NB4 (cell line): ENCODE results near the gene MGMT.

ENCODE experiments used
- DNase-seq: peaks from one replicate; pipeline ENCODE4 v3.0.0; 2010; ENCODE audit warnings: low read depth
- H3K4me3 ChIP-seq: one replicate; pipeline ENCODE4 v1.5.1; 2011; ENCODE audit warnings: mild to moderate bottlenecking, low read depth, low read length, moderate library complexity
- MYC ChIP-seq: IDR thresholded peaks from 2 replicates; pipeline ENCODE4 v1.6.1; 2011; ENCODE audit warnings: low read depth, low read length
- POLR2A ChIP-seq: IDR thresholded peaks from 2 replicates; pipeline ENCODE4 v1.6.1; 2011; ENCODE audit warnings: mild to moderate bottlenecking; ENCODE audit not compliant: insufficient read length; ENCODE audit errors: extremely low read depth
- TF ChIP-seq, protein P1 (sequence below): IDR thresholded peaks from one replicate; pipeline ENCODE4 v1.5.1; 2012; ENCODE audit warnings: low read depth, low read length
- TF ChIP-seq, protein P2 (sequence below): IDR thresholded peaks from 2 replicates; pipeline ENCODE4 v1.6.1; 2011; ENCODE audit warnings: low read depth, low read length

MGMT gene

DNA sequence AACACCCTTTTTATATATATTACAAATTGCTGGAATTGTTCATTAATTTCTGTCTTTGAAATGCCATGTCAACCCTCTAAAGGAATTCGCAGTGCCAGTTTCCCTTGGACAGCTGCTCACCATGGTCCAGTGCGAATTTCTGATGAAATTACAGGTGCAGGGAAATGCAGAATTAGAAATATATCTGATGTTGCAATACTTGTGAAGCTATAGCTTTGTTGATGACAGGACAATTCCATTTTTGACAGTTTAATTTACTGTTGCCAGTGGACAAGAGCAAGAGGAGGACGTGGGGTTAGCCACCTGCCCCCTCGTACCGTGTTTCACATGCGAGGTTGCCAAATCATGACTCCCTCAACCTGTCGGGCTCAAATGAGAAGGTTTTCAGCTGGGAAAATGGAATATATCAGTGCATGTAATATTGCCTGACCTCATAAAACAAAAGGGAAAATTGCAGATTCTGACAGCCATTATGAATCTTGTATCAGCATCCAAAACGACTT lies 140.6 kb downstream of the MGMT start:
- no peak for DNase-seq
- no peak overlapping the region for H3K4me3 ChIP-seq
- TF ChIP-seq, protein P1, sequence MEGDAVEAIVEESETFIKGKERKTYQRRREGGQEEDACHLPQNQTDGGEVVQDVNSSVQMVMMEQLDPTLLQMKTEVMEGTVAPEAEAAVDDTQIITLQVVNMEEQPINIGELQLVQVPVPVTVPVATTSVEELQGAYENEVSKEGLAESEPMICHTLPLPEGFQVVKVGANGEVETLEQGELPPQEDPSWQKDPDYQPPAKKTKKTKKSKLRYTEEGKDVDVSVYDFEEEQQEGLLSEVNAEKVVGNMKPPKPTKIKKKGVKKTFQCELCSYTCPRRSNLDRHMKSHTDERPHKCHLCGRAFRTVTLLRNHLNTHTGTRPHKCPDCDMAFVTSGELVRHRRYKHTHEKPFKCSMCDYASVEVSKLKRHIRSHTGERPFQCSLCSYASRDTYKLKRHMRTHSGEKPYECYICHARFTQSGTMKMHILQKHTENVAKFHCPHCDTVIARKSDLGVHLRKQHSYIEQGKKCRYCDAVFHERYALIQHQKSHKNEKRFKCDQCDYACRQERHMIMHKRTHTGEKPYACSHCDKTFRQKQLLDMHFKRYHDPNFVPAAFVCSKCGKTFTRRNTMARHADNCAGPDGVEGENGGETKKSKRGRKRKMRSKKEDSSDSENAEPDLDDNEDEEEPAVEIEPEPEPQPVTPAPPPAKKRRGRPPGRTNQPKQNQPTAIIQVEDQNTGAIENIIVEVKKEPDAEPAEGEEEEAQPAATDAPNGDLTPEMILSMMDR = no peak
- no peak for TF ChIP-seq POLR2A
- TF ChIP-seq MYC = no peak
- TF ChIP-seq, protein P2, sequence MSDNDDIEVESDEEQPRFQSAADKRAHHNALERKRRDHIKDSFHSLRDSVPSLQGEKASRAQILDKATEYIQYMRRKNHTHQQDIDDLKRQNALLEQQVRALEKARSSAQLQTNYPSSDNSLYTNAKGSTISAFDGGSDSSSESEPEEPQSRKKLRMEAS = no peak

DNA sequence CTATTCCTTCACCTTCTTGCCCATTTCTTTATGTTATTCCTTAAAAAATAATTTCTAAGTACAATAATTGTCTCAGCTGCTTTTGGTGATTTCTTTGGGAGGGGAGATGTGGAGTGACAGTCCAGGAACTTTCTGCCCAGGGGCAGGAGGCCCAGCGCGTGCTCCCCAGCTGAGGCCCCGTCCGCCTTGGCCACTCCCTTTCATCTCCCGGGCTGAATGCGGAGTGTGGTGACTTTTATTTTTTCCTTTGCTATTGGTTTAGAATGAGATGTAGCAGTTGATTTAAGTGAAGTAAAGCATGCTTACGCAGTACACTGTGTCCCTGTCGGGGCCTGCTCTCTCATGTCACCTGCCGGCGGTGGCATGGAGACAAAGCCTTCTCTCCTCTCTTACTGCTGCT lies 141.6 kb downstream of the MGMT start:
- TF ChIP-seq, protein P2 = no peak
- TF ChIP-seq, protein P1 = no peak
- DNase-seq = no peak
- H3K4me3 ChIP-seq = no peak overlapping the region

DNA sequence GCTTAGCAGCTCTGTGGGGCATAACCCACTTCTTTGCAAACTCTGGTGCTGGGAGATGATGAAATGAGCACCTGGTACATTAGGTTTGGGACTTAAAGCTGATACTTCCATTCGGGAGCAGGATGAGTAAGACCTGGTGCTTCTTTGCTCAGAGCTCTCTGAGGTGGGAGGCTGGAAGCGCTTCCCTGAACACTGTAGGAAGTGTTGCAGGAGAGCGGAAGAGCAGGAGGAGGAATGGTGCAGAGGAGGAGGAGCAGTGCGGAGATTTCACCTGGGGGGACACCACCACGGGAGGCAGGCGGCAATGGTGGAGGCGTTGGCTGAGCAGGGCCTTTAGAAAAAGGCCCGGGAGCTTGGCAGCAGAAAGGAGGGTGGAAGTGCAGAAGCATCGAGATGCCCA lies 142.5 kb downstream of the MGMT start:
- TF ChIP-seq POLR2A = no peak
- TF ChIP-seq, protein P1 = no peak
- DNase-seq = no peak
- no peak overlapping the region for H3K4me3 ChIP-seq

DNA sequence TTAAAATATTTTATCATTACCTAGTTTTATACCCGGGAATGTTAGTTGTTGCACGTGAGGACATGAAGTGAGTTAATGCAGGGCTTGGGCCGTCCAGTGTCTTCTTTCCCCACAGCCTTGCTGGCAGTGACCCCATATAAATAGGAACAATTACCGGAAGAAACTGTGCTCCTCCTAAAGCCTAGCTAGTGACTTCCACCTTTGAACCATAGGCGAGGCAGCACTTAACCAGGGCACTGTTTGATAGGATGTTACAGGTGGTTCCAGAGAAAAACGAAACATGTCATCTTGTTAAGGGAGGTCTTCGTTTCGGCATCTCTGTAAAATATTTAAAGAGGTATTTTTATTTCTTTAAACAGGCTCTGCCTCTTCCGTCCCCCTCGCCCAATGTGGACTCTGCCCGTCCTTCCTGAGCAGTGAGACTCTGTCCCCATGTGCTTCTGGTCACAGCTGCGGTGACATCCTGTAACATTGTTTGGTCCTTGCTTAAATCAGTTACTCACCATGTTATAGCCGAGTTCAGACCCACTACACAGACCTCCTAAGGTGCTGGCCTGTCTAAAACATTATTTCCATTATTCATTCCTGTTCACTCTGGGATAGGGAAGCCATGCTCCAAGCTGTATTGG lies 145.6 kb downstream of the MGMT start:
- no peak for DNase-seq
- H3K4me3 ChIP-seq = no peak overlapping the region
- no peak for TF ChIP-seq POLR2A
- TF ChIP-seq, protein P1 = no peak
- no peak for TF ChIP-seq MYC
- TF ChIP-seq, protein P2 = no peak

DNA sequence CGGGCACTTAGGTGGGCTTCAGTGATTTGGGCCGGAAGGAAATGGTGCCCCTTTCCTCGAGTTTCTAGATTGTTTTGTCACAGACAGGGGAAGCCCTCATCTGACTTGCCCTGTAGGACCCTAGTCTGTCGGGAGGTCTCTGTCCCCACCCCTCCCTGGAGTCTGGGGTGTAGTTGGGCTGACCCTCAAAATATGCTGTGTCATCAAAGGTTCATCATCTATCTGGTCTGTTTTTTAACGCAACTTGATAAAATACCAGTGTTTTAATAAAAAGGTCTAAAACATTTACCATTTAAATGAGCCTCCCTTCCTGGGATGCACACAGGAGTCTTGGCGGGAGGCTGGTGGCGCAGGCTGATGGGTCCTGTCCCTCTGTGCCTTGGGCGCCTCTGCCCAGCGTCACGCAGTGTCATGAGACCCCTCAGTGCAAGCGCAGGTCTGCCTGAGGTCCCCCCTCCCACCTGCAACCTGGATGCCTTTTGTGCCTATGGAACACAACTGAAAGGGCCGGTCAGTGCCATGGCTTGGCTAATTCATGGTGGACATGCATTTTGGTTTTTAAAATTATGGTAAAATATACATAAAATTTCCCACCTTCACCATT lies 146.4 kb downstream of the MGMT start:
- TF ChIP-seq, protein P2 = no peak
- TF ChIP-seq, protein P1 = no peak
- no peak for TF ChIP-seq POLR2A
- no peak for TF ChIP-seq MYC
- DNase-seq = no peak
- no peak overlapping the region for H3K4me3 ChIP-seq

DNA sequence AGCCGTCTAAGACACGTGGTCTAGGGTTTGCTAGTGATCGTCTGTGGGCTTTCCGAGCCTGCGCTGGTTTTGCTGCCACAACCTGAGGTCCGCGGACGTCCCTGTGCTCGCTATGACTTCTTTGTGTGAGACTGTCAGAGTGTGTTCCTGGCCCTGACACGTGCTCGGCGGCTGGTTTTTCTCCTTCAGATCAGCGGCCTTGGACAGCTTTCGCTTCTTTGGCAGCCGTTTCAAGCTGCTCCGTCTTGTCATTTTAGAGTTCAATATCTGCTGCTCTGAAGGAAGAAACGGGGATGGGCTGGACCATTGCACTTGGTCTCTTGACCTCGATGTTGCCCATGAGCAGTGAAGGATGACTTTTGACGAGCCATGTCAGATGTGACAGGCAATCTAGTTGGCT lies 147.3 kb downstream of the MGMT start:
- TF ChIP-seq, protein P1 = no peak
- TF ChIP-seq MYC (no peak), POLR2A (no peak)
- TF ChIP-seq, protein P2 = no peak
- no peak overlapping the region for H3K4me3 ChIP-seq
- no peak for DNase-seq
